HG03196 (cell line): ENCODE results near the gene FERMT1.
"Not testable (repeated sequence)": the region's sequence is repeated elsewhere in the genome, so short reads cannot be mapped to it uniquely, and the experiment has no call there.

Source experiments
- ATAC-seq: cut with Tn5 transposase; IDR thresholded peaks from one replicate; pipeline ENCODE4 v1.9.1; 2021; ENCODE audit not compliant: unreplicated experiment

Gene FERMT1

DNA sequence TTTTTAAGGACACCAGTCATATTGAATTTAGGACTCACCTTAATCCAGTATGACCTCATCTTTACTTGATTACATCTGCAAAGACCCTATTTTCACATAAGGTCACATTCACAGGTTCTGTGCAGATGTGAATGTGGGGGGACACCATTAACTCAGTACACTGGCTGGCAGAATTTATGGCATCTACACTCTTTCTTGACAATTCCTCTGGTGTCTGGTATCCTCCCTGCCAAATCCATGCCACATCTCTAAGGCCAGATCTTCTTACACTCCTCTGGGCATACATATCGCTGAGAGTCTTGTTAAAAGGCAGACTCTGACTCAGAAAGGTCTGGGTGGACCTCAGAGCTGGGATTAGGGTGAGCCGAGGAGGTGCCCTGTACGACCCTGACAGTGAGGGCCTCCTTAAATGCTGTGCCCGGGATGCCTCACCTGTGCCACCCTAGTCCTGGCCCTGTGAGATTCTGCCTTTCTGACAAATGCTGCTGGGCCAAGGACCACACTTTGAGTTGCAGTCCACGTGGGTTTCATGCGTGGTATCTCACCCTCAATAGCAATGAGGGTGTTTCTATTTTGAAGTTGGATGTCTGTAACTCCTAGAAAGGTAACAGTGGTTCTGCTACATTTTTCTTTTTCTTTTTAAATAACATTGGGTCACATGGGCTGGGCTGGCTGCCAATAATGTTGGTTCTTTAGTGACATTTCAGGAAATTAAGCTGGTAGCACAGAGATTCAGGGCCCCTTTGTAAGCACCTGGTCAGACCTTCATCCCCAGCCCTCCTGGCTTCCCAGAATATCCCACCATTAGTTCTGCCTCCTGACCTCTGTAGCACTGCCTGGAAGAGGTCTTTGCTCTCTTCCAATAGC, 51.8 kb downstream of the FERMT1 start:
- ATAC-seq = no peak

DNA sequence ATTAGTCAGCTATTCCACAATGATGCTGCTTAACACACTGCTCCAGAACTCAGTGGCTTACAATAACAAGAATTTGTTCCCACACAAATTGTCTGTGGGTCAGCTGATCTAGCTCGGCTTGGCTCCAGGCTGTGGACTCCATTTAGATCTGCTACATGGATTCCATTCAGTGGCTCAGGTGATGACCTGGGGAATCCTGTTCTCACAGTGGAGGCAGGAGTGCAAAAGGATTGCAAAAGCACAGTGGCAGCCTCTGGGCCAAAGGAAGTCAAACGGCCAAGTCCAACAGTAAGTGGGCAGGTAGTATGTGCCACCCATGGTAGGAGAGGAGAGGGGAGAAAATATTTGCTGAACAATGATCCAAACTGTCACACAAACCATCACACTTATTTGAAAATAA, 53.2 kb downstream of the FERMT1 start:
- no peak for ATAC-seq

DNA sequence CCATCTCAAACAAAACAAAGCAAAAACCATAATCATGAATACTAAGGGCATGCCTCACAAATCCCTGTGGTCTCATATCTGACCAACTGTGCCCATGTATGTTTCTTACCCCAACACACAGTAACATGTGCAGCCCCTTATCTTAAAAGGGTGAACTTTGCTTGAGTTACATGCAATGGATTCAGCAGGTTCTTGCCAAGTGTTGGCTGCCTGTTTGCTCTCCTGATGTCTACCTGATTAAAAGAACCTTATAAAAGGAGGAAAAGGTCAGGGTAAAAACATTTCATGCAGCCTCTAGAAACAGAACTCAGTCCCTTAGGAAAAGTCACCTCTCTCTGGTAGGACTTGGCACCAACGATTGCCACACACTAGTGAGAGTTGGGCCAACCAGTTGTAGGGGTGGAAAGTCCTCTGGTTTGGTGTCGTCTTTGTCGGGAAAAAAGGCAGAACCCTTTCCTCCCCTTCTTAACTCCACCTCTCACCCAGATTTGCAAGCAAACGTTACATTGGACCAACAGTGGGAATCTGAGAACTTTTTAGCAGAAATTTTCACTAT, 55.0 kb downstream of the FERMT1 start:
- ATAC-seq = no peak

DNA sequence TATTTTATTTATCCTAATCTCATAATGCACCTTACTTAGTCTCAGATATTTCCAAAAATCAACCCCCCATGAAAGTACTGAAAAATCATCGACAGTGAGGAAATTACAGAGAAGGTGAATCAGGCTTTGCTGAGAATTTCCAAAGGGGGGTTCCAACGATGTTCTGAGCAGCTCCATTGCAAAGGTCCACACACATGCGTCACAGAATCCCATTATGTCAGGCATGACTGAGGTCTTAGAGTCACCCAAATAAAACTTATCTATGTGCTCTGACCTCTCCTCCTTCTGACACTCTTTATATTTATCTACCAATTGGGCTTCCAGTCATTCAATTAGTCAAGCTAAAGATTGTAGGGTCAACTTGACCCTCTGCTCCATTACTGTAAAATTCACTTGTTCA, 56.2 kb downstream of the FERMT1 start:
- no peak for ATAC-seq

DNA sequence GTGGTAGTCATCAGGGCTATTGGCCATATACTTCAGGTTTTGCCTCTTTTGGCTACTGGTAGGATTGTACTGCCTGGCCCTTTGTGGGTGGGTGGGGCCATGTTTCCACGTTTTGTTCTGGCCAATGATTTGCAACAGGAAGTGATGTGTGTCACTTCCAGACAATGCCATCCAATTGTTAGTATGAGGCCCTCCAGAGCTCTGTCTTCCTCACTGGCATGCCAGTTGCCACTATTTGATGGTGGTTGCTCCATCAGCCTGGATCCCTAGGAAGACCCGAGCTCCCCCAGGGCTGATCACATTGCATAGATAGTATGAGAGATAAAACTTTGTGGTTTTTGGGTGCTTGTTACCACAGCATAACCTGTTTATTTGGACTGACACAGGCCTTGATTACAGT, 61.3 kb downstream of the FERMT1 start:
- ATAC-seq = no peak

DNA sequence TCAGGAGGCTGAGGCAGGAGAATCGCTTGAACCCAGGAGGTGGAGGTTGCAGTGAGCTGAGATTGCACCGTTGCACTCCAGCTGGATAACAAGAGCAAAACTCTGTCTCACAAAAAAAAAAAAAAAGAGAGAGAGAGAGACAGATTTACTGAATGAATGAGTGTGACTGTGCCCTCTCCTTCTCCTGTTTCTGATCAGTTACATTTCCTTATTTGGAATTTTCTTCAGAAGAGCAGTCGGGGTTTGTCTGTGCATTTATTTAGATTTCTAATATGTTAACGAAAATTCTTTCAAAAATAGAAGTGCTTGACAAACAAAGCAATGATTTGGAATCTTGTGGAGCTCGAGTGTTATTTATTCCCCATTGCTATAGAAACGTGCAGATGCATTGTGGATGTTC, 62.6 kb downstream of the FERMT1 start:
- ATAC-seq = no peak

DNA sequence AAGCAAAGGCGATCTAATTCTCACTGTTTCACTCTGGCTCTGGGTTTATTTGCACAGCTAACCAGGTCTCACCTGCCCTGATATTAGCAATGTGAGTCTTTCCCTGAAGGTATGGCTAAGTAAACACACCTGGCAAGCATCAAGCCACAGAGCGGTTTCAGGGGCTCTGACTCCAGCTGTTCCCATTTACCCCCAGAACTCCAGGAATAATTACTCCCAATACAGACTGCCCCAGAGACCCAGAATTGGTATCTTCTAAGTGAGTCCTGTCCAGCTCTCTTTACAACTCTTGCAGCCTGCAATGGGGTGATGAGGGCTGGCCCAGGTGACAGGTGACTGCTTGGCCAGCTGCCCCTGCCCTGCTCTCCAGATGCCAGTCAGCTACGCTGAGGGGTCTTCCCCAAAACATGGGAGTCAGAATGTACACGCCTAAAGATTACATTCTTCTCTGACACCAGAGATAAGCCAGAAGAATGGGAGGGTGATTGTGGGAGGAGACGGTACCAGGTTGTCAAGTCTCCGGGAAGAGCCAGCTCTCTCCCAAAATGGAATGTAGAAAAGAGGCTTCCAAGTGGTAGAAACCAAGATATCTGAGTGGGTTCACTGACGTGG, 64.0 kb downstream of the FERMT1 start:
- no peak for ATAC-seq

DNA sequence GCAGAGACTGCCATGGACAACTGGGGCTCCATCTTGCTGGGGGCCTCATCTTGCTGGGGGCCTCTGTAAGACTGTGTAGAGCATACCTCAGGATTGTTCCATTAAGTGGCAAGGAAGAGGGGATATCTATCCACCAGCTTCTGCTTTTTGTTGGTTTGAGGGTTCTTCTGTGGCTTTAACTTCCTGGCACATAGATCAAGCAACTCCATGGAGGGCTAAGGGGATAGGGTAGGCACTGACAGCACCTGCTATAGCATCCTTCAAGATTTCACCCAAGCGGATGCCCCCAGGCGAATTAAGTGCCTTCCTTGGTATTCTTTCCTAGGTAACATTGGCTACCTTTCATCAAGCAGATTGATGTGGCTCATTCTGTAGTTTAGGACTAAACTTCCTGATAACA, 65.1 kb downstream of the FERMT1 start:
- ATAC-seq = no peak

DNA sequence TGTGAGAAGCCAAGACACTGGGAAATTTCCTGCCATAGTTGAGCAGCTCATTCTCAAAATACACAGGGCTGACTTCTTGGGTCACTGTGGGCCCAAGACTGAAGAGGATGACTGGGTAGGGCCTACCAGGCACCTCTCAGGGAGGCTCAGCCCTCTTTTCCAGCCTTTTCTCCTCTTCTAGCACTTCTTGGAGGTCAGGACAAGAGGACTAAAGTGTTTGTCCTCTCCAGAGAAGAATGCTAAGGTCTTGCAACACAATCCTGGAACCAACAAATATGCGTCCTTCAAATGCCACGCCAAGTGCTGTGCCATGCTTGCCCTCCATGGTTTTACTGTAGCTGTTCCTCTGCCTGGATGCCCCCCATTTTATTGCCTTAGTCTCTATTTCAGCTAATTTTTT, 65.7 kb downstream of the FERMT1 start:
- ATAC-seq = no peak

DNA sequence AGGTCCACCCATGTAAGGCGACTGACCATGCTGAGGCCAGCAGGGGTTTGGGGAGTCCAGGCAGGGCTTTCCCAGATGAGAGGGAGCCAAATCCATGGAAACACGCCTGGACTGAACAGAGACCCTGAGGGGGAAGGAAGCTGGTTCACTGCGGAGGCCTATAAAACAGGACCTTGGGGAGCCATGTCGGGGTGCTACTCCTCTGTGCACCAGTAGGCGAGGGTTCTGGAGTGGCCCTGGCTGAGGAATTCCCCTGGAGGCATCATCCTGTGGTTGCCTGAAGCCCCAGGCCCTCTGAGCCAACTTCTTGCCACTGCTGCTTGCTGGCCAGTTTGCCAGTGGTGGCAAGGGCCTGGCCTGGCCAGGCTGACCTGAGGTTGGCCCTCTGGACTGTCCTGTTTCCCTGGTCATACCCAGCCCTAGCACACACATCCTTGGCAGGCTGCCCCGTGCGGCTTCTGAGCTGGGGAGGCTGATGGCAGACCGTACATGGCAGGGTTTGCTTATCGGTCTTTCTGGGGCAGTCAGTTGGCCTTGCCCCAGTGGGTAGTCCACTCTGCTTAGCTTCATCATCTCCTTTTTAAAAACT, 66.8 kb downstream of the FERMT1 start:
- ATAC-seq = no peak

DNA sequence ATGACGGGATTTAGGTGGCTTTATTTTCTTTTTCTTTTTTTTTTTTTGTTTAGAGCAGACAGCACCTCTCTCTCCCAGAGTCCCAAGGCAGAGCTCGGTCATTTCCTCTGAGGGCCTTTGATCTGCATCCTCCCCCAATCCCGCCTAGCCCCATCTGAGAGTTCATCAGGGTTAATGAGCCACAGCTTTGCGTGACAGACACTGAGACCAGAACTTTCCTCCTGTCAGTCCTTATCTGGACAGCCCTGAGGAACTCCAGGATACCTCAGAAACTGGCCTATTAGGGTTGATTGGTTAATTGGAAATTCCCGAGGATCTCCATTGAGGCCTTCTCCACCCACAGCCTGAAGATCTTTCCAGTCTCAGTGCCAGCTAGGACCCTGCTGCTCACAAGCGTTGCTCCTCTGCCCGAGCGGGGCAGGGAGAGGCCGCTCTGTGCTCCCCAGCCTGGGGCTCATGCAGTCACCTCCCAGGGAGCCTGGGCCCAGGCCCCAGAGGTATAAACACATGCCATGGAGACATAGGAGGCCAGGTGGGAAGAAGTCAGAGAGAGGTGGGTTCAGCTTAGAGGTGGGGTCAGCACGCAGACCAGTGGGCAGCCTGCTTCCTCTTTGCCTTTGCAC, 67.6 kb downstream of the FERMT1 start:
- ATAC-seq = no peak

DNA sequence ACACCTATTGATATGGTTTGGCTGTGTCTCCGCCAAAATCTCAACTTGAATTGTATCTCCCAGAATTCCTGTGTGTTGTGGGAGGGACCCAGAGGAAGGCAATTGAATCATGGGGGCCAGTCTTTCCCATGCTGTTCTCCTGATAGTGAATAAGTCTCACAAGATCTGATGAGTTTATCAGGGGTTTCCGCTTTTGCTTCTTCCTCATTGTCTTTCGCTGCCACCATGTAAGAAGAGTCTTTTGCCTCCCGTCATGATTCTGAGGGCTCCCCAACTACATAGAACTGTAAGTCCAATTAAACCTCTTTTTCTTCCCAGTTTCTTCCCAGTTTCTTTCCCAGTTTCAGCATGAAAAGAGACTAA, 68.2 kb downstream of the FERMT1 start:
- not testable (repeated sequence) for ATAC-seq

DNA sequence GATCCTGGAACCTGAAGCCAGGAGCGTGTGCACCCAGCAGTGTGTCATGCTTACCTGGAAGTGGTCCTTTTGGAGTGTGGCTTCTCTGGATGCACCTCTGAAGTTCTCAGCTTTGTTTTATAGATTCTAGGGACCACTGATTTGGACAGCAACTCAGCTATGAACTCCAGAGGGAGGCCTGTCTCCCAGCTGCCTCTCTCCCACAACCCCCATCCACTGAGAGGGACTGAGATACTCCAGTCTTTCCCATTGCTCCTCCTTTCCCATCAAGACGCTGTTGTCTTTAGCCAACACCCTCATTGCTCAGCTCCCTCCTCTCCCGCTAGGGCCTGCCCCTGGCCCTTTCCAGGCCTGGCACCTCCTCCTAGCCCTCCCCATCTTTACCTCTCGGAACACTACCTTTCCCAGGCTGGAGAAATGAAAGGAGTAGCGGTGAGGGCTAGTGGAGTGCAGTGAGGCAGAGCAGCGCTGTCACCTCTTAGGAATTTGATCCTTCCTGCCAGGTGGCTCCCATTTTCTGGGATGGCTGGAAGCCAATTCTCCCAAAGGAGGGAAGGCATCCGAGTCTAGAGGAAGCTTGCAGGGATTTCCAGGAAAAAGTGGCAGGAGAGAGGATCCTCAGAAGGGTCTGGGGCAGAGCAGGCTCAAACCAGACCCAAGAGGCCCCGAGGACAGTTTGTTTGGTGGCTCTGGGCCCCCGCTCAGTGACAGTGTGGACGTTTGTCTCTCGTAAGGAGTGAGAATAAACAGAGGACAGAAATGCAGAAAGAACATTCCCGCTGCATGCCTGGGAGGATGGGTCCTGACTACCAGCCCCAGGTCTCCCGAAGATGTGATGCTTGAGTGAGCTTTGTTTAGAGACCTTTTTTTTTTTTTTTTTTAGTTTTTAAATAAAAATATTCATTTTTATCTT, 68.8 kb downstream of the FERMT1 start, which contains the start of gene LRRN4:
Gene LRRN4, minus strand, starts transcription at position 285 of the 913 bp plus-strand sequence. CDS start 1,261 bp downstream, outside the sequence.
- ATAC-seq = no peak

DNA sequence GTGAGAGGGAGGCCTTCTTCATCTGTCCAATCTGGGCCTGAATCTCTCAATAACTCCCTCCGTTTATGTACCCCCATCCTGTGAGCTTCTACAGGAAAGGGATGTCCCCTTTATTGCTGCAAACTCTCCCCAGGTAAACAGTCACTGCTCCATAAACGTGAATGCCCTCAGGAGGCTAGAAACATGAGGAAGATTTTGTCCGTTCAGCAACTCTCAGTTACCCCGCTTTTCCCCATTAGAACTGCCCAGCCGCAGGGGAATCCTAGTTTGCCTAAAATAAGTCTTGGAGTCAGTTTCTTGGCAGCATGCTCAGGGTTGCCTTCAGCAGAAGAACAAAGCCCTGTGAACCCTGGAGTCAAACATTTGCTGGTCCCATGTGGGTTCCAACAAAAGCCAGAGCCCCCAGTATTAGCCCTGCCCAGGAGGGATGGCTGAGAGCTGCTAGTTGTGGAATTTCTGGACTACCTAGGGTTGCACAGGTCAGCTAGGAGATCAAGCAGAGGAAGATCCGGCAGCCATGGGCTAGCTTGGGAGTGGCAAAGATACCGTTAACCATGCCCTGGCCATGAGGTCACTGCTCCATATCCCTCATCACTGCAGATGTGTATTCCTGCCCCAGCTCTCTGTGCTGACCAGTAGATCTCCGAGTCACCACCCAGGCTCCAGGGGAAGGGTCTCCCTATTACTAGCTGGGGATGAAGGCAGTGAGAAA, 69.6 kb downstream of the FERMT1 start:
- ATAC-seq = no peak

DNA sequence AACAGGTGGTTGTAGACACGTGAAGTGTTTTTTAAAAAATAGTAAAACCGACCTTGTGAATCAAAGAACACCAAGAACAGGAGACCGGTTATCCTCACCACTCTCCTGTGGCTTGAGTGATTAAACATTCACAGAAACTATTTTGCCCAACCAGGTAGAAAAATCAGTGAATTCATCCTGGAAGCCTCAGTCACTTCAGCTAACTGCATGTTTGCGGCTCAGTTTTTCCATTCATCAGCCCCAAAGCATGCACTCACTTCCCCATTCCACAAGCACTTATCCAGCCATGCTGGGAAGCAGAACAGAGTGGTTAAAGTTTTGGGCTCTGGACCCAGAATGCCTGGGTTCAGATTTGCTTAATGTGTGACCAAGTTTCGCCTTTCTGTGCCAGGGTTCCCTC, 71.3 kb downstream of the FERMT1 start:
- ATAC-seq = no peak

DNA sequence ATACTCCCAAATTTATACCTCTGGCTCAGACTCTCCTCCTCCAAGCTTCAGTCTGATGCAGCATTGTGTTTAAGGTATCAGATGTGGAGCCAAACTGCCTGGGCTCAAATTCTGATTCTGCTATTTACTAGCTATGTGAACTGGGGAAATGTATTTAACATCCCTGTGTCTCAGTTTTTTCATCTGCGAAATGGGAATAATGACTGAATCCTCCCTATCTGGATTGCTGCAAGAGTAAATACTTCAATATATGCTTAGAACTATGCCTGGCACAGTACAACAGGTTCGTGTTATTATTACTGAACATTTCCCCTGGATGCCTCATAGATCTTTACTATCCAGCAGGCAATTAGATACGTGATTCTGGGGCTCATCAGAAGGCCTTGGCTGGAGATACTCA, 74.4 kb downstream of the FERMT1 start:
- no peak for ATAC-seq

DNA sequence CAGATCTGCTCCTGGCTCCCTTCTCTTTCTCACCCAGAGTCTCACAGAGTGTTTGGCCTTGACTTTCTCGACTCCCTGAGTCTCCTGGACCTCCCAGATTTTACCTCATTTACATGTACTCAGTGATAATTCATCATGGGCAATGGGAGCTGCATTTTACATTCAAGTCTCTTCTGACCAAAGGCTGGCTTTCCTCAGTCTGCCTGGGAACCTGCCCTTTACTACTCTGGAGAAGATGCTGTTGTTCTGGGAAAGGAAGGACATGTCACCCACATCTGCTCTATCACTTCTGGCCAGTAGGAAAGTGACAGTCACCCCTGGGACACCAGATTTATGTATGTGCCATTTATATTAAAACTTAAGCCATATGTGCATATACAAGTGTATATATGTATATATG, 76.4 kb downstream of the FERMT1 start:
- no peak for ATAC-seq

DNA sequence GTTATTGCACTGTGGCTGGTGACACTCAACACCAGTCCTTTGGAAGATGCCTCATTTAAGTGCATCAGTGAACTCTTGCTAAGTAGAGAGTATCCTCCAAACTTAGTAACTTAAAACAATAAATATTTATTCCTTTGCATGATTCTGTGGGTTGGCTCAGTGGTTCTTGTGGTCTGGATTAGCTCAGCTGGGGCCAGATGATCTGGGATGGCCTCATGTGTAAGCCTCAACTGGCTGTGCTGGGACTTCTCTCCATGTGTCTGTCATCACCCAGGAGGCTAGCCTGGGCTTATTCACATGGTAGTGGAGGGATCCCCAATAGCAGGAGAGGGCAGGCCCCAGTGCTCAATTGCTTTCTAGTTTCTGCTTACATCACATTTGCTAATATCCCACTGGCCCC, 77.3 kb downstream of the FERMT1 start:
- ATAC-seq = no peak

DNA sequence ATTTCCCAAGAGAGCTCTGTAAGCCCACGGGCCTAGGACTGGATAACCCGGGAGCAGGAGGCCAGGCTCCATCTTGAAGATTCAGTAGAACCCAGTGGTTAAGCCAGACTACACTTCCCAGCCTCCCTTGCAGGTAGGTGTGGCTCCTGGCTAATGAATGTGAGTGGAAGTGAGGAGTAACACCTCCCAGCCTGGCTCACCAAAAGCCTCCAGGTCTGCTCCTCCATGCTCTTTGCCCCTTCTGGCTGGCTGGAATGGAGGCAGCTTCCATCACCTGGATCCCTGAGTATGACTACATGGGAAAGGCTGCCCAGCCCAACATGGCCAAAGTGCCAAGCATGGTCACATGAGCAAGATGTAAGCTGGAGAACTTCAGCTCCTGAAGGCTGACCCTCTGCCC, 78.7 kb downstream of the FERMT1 start:
- ATAC-seq = no peak

DNA sequence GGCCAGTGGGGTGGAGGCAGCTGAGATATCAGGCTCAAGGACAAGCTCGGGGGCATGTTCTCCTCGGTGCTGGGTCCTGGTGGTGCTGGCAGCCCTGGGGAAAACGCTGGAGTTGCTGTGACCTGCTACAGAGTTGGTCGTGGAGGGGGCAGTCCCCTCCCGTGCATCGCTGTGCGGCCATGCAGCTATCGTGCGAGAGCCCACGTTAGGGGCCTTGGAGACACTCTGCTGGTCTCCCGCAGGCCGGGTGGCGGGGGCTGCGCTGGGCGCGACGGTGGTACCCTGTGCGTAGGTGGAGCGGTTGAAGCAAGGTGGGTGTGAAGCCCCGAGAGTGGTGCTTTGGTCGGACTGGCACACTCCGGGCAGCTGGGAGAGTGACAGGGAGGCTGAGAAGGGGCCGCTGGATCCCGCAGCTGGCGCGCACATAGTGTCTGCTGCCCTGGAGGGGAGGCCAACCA, 81.0 kb downstream of the FERMT1 start:
- ATAC-seq = no peak
